Activated CD8-positive, alpha-beta memory T cell treated with anti-CD3 and anti-CD28 coated beads for 24 hours (primary cell): ENCODE measurements around the gene TENT4B.
"Not testable (repeated sequence)": the region's sequence is repeated elsewhere in the genome, so short reads cannot be mapped to it uniquely, and the experiment has no call there.

ENCODE experiments used
- DNase-seq: peaks from one replicate; pipeline ENCODE4 v3.0.0-alpha.2; 2020

Gene TENT4B

DNA sequence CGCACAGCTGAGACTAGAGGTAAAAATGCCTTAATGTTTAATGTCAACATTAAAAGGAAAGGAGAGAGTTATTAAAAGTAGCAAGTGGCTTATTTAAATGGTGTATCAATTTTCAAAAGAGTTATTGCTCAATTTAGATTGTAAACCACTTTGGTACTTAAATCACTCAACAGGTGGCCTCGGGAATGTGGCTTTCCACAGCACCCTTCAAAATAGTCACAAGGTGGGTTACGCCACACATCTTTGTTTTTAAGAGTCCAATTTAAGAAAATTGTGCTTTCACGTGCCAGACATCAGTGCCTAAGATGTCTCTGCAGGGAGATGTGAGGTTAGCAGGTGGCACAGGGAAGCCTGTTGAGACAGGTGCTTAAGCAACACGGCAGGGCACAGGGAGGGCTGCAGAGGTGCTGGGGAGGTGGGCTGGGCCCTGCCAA lies 85.8 kb downstream of the TENT4B start:
- no peak for DNase-seq

- DNase-seq = not testable (repeated sequence)
These were observed 89.9 kb downstream of the TENT4B start for GRCh38 chr16:50243024-50243423.

DNA sequence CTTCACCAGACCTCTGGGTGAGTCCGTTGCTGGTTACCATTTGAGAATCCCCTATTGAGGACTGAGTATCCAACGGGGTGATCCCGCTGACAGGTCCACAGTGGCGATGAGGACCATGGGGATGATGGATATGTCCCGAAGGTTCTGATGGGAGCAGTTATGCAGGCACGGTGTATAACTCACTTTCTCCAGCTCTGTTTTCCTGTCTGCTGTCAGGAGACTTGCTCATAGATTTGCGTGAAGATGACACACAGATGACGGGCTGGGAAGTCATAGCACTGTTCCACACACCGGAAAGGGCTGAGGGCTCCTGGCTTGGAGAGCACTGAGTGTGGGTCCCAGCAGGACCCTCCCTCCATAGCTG lies 91.0 kb downstream of the TENT4B start:
- no peak for DNase-seq

DNA sequence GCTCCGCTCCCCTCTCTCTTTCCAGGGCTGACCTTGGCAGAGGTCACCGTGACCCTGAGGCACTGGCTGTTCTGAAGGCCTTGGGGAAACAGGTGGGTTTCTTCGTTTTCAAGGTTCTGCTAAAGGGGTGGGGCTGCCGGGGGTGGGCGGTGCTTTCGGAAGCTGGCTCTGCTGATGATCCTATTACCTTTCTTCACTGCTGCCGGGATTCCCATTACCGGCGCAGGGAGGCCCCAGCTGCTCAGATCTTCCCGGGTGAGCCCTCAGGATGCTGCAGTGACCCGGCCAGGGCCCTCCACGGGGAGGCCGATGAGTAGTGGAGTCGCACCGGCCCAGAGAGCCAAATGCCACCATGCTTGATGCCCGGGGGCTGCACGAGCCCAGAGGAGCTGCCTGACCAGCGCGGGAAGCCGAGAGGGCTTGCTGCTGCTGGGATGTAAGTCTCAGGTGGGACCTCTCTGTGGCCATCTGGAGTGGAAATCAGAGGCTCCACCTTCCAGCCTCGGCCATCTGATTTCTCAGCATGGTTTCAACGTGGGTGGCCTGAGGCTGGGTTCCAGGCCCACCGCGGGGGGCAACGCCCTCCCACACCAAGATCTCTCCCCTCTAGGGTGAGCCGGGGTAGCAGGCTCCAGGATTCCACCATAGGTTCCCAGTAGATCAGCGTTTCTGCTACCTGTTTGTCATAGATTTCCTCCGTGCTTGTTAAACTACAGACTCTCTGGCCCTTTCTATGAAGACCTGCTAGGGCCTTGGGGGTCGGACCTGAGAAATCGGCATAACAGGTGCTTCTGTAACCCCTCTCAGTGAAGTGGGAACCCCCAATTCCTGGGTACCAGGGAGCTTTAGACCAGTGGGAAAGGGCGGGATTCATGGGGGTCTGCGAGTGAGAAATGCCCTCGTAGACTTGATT lies 91.7 kb downstream of the TENT4B start:
- DNase-seq = no peak

GRCh38 chr16:50245417-50246298 lies 92.6 kb downstream of the TENT4B start:
- DNase-seq = peak; percentile 84

GRCh38 chr16:50246299-50247122 lies 93.4 kb downstream of the TENT4B start:
- no peak for DNase-seq

- no peak for DNase-seq
These were observed 94.2 kb downstream of the TENT4B start for GRCh38 chr16:50247123-50247905.

GRCh38 chr16:50247906-50248608 lies 95.0 kb downstream of the TENT4B start:
- no peak for DNase-seq

GRCh38 chr16:50248845-50249244 lies 95.7 kb downstream of the TENT4B start:
- DNase-seq = no peak

DNA sequence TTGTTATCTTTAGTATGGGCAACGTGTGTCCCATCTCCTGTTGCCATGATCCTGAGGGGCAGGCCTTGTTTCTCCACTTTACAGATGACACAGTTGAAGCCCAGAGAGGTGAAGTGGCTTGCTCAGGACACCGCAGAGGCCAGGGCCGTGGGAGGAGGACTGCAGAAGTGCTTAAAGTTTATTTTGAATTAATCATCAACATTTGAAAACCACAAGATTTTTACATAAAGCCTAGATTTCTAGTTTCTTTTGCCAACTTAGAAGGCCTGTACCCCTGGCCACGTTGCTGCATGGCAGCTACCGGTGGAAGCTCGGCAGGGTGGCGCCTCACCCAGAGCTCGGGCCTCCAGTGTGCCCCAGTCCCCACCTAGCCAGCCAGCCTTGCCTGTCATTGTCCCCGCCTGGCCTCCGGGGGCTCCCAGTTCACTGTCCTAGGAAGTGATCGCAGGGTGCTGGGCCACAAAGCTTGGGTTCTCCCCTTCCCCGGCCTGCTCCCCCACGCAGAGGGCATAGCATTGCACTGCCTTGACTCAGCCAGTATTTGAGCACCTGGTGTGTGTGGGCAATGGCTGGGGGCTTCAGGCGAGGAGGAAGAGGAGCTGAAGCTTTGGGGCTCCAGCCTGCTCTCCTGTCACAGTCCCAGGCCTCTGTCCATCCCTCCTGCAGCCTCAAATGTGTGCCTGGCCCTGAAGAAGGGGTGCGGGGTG lies 98.4 kb downstream of the TENT4B start:
- DNase-seq = no peak

- no peak for DNase-seq
These were observed 99.0 kb downstream of the TENT4B start for GRCh38 chr16:50252082-50252611.

DNA sequence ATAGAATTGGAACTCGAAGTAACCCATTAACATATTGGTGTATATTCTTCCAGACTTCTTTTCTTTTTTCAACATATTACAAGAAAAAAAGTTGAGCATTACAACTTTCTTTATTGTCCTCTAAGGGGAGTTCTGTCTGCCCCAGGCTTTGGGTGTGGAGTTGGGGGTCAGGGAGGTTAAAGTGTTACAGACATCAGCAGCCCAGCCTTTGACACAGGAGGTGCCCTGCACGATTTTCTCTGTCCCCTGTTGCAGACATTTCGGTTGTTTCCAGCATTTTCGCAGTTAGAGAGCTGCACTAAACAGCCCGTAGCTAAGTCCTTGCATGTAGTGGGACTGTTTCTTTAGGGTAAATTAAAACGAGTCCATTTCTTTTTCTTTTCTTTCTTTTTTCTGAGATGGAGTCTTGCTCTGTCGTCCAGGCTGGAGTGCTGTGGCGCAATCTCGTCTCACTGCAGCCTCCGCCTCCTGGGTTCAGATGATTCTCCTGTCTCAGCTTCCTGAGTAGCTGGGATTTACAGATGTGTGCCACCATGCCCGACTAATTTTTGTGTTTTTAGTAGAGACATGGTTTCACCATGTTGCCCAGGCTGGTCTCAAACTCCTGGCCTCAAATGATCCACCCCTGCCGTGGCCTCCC lies 99.9 kb downstream of the TENT4B start:
- DNase-seq = no peak

DNA sequence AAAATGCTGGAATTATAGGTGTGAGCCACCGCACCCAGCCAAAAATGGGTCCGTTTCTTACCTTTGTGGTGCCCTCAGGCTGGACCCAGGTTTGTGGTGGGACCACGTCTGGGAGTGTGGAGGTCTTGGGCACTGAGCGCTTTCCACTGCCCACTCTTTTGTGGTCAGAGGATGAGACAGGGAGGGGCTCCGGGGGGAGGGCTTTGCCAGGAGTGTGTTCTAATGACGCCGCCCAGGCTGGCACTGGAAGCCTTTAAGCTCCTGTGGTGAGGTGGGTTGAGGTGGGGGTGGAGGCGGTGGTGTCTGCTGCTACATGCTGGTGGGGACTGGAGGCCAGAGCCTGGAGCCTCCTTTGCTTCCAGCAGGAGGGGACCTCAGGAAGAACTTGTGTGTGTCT lies 100.4 kb downstream of the TENT4B start:
- DNase-seq = no peak

GRCh38 chr16:50254072-50254471 lies 101.0 kb downstream of the TENT4B start:
- no peak for DNase-seq

DNA sequence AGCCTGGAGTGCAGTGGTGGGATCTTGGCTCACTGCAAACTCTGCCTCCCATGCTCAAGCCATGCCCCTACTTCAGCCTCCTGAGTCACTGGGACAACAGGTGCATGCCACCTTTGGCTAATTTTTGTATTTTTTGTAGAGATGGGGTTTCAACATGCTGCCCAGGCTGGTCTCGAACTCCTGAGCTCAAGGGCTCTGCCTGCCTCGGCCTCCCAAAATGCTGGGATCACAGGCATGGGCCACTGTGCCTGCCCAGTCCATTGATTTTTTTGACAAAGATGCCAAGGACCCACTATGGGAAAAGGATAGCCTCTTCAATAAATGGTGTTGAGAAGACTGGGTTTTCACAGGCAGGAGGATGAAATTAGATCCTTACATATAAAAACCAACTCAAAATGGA lies 102.4 kb downstream of the TENT4B start:
- DNase-seq = no peak

DNA sequence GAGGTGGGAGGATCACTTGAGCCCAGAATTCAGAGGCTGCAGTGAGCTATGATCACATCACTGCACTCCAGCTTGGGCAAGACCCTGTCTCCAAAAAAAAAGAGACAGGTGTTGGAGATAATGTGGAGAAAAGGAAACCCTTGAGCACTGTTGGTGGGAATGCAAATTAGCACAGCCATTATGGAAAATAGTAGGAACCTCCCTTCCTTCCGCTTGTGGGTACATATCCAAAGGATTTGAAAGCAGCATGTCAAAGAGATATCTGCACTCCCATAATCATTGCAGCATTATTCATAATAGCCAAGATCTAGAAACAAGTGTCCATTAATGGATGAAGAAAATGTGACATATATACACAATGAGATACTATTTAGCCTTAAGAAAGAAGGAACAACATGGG lies 103.5 kb downstream of the TENT4B start:
- DNase-seq = no peak

GRCh38 chr16:50257876-50258275 lies 104.8 kb downstream of the TENT4B start:
- DNase-seq = no peak

GRCh38 chr16:50259334-50260205 lies 106.5 kb downstream of the TENT4B start:
- no peak for DNase-seq
